ENCODE results near the gene PUS7.
A peak's percentile ranks its signal among the peaks of the same experiment; 100 is the strongest.
"Not testable (repeated sequence)": the region's sequence is repeated elsewhere in the genome, so short reads cannot be mapped to it uniquely, and the experiment has no call there.

PUS7 gene

GRCh38 chr7:105519353-105519752 is 2.7 kb downstream of the PUS7 start:
- Histone ChIP-seq H3K14ac (ENCODE audit: low read length) (no peak overlapping the region), H2AFZ (ENCODE audit: low read length) (no peak overlapping the region), H3K9me3 (replicated peaks in 1 of 2; ENCODE audit: control insufficient read depth in 2 of 2, insufficient read depth in 1 of 2, low read depth in 1 of 2, low read length in 2 of 2) (peaks cover 0 to 6% of the 10 kb centered on the region in 2 donors), H2BK5ac (ENCODE audit: low read length) (no peak overlapping the region), H3K27ac (replicated peaks; ENCODE audit: low read length) (no peak overlapping the region), H3K4me3 (ENCODE audit: low read length in 2 of 2) (no peak overlapping the region), H3K27me3 (ENCODE audit: control insufficient read depth in 3 of 3, insufficient read depth in 3 of 3, low read depth in 1 of 3, low read length in 3 of 3) (no peaks in the 10 kb centered on the region), H2BK12ac (ENCODE audit: low read length) (no peak overlapping the region), H2AK5ac (ENCODE audit: low read depth, low read length) (no peak overlapping the region), H3K36me3 (replicated peaks in 1 of 2; ENCODE audit: control insufficient read depth in 2 of 2, insufficient read depth in 2 of 2, low read length in 2 of 2) (peaks cover 5 to 37% of the 10 kb centered on the region in 2 donors), H3K4me1 (ENCODE audit: control insufficient read depth in 2 of 2, insufficient read depth in 1 of 2, low read depth in 1 of 2, low read length in 2 of 2) (peaks cover 2% of the 10 kb centered on the region in 2 donors), H3K18ac (ENCODE audit: low read length) (no peak overlapping the region), H2BK120ac (ENCODE audit: low read depth, low read length) (no peak overlapping the region), H3K4me2 (ENCODE audit: insufficient read depth, low read length, poor library complexity, severe bottlenecking) (no peak overlapping the region), H3K9ac (ENCODE audit: low read depth, low read length, poor library complexity) (no peak overlapping the region), H2BK15ac (ENCODE audit: low read length) (no peak overlapping the region), H3K4ac (ENCODE audit: low read length) (no peak overlapping the region), H4K8ac (ENCODE audit: low read depth, low read length) (no peak overlapping the region), H3K79me1 (ENCODE audit: low read depth, low read length) (peaks cover 4% of the 10 kb centered on the region), H4K91ac (ENCODE audit: low read depth, low read length, poor library complexity) (no peak overlapping the region), H3K23ac (ENCODE audit: low read depth, low read length, poor library complexity) (no peak overlapping the region)
- no peak for DNase-seq (ENCODE audit: low spot score)
- WGBS, 2 donors (ENCODE audit: extremely low coverage in 2 of 2, insufficient read length in 2 of 2, insufficient replicate concordance in 1 of 2): no CpG with 5 or more reads among the region's 6 CpGs

GRCh38 chr7:105515610-105516009 is 6.5 kb downstream of the PUS7 start:
- H3K27ac ChIP-seq (replicated peaks; ENCODE audit: low read length); H3K23ac ChIP-seq (ENCODE audit: low read depth, low read length, poor library complexity); H3K27me3 ChIP-seq (ENCODE audit: control insufficient read depth in 3 of 3, insufficient read depth in 3 of 3, low read depth in 1 of 3, low read length in 3 of 3); H4K8ac ChIP-seq (ENCODE audit: low read depth, low read length); DNase-seq (ENCODE audit: low spot score); H3K18ac ChIP-seq (ENCODE audit: low read length); H2BK15ac ChIP-seq (ENCODE audit: low read length); H3K9me3 ChIP-seq (replicated peaks in 1 of 2; ENCODE audit: control insufficient read depth in 2 of 2, insufficient read depth in 1 of 2, low read depth in 1 of 2, low read length in 2 of 2); H3K9ac ChIP-seq (ENCODE audit: low read depth, low read length, poor library complexity); H3K4me1 ChIP-seq (ENCODE audit: control insufficient read depth in 2 of 2, insufficient read depth in 1 of 2, low read depth in 1 of 2, low read length in 2 of 2); H4K91ac ChIP-seq (ENCODE audit: low read depth, low read length, poor library complexity); H2BK12ac ChIP-seq (ENCODE audit: low read length); H2AK5ac ChIP-seq (ENCODE audit: low read depth, low read length); H3K4me2 ChIP-seq (ENCODE audit: insufficient read depth, low read length, poor library complexity, severe bottlenecking); H3K4ac ChIP-seq (ENCODE audit: low read length); H3K4me3 ChIP-seq (ENCODE audit: low read length in 2 of 2); H2BK5ac ChIP-seq (ENCODE audit: low read length); H2AFZ ChIP-seq (ENCODE audit: low read length); H3K79me1 ChIP-seq (ENCODE audit: low read depth, low read length); H3K14ac ChIP-seq (ENCODE audit: low read length); H2BK120ac ChIP-seq (ENCODE audit: low read depth, low read length): not testable (repeated sequence)
- H3K36me3 ChIP-seq (replicated peaks in 1 of 2; ENCODE audit: control insufficient read depth in 2 of 2, insufficient read depth in 2 of 2, low read length in 2 of 2): peaks cover 8 to 52% of the 10 kb centered on the region in 2 donors
- WGBS, 2 donors (ENCODE audit: extremely low coverage in 2 of 2, insufficient read length in 2 of 2, insufficient replicate concordance in 1 of 2): no CpG with 5 or more reads among the region's 7 CpGs

- H3K9ac ChIP-seq (ENCODE audit: low read depth, low read length, poor library complexity): no peak overlapping the region
- no peak overlapping the region for H3K4me3 ChIP-seq (ENCODE audit: low read length in 2 of 2)
- H3K4ac ChIP-seq (ENCODE audit: low read length): no peak overlapping the region
- H4K8ac ChIP-seq (ENCODE audit: low read depth, low read length): no peak overlapping the region
- H2BK15ac ChIP-seq (ENCODE audit: low read length): no peak overlapping the region
- H2BK120ac ChIP-seq (ENCODE audit: low read depth, low read length): no peak overlapping the region
- no peak overlapping the region for H3K18ac ChIP-seq (ENCODE audit: low read length)
- no peak overlapping the region for H2BK5ac ChIP-seq (ENCODE audit: low read length)
- H3K27me3 ChIP-seq (ENCODE audit: control insufficient read depth in 3 of 3, insufficient read depth in 3 of 3, low read depth in 1 of 3, low read length in 3 of 3): no peaks in the 10 kb centered on the region
- no peaks in the 10 kb centered on the region for H3K4me1 ChIP-seq (ENCODE audit: control insufficient read depth in 2 of 2, insufficient read depth in 1 of 2, low read depth in 1 of 2, low read length in 2 of 2)
- H3K79me1 ChIP-seq (ENCODE audit: low read depth, low read length): peaks cover 6% of the 10 kb centered on the region
- H4K91ac ChIP-seq (ENCODE audit: low read depth, low read length, poor library complexity): no peak overlapping the region
- H2AK5ac ChIP-seq (ENCODE audit: low read depth, low read length): no peak overlapping the region
- H3K9me3 ChIP-seq (replicated peaks in 1 of 2; ENCODE audit: control insufficient read depth in 2 of 2, insufficient read depth in 1 of 2, low read depth in 1 of 2, low read length in 2 of 2): no peaks in the 10 kb centered on the region
- peaks cover 8 to 51% of the 10 kb centered on the region in 2 donors for H3K36me3 ChIP-seq (replicated peaks in 1 of 2; ENCODE audit: control insufficient read depth in 2 of 2, insufficient read depth in 2 of 2, low read length in 2 of 2)
- no peak overlapping the region for H3K4me2 ChIP-seq (ENCODE audit: insufficient read depth, low read length, poor library complexity, severe bottlenecking)
- no CpG with 5 or more reads among the region's 4 CpGs for WGBS, 2 donors (ENCODE audit: extremely low coverage in 2 of 2, insufficient read length in 2 of 2, insufficient replicate concordance in 1 of 2)
- no peak overlapping the region for H3K14ac ChIP-seq (ENCODE audit: low read length)
- H2AFZ ChIP-seq (ENCODE audit: low read length): no peak overlapping the region
- no peak overlapping the region for H3K23ac ChIP-seq (ENCODE audit: low read depth, low read length, poor library complexity)
- no peak overlapping the region for H3K27ac ChIP-seq (replicated peaks; ENCODE audit: low read length)
- H2BK12ac ChIP-seq (ENCODE audit: low read length): no peak overlapping the region
- DNase-seq (ENCODE audit: low spot score): no peak
Measured at GRCh38 chr7:105512926-105513526, 9.0 kb downstream of the PUS7 start.

- Histone ChIP-seq H2BK120ac (ENCODE audit: low read depth, low read length) (no peak overlapping the region), H3K4me3 (ENCODE audit: low read length in 2 of 2) (no peak overlapping the region), H3K36me3 (replicated peaks in 1 of 2; ENCODE audit: control insufficient read depth in 2 of 2, insufficient read depth in 2 of 2, low read length in 2 of 2) (peaks cover 8 to 51% of the 10 kb centered on the region in 2 donors), H3K4ac (ENCODE audit: low read length) (no peak overlapping the region), H2AFZ (ENCODE audit: low read length) (no peak overlapping the region), H3K9ac (ENCODE audit: low read depth, low read length, poor library complexity) (no peak overlapping the region), H2BK15ac (ENCODE audit: low read length) (no peak overlapping the region), H3K27ac (replicated peaks; ENCODE audit: low read length) (no peak overlapping the region), H3K4me1 (ENCODE audit: control insufficient read depth in 2 of 2, insufficient read depth in 1 of 2, low read depth in 1 of 2, low read length in 2 of 2) (no peaks in the 10 kb centered on the region), H3K18ac (ENCODE audit: low read length) (no peak overlapping the region), H4K8ac (ENCODE audit: low read depth, low read length) (no peak overlapping the region), H2BK12ac (ENCODE audit: low read length) (no peak overlapping the region), H3K27me3 (ENCODE audit: control insufficient read depth in 3 of 3, insufficient read depth in 3 of 3, low read depth in 1 of 3, low read length in 3 of 3) (no peaks in the 10 kb centered on the region), H3K9me3 (replicated peaks in 1 of 2; ENCODE audit: control insufficient read depth in 2 of 2, insufficient read depth in 1 of 2, low read depth in 1 of 2, low read length in 2 of 2) (no peaks in the 10 kb centered on the region), H2AK5ac (ENCODE audit: low read depth, low read length) (no peak overlapping the region), H3K79me1 (ENCODE audit: low read depth, low read length) (peaks cover 6% of the 10 kb centered on the region), H3K4me2 (ENCODE audit: insufficient read depth, low read length, poor library complexity, severe bottlenecking) (no peak overlapping the region), H3K14ac (ENCODE audit: low read length) (peak overlapping the region; percentile 47), H4K91ac (ENCODE audit: low read depth, low read length, poor library complexity) (no peak overlapping the region), H3K23ac (ENCODE audit: low read depth, low read length, poor library complexity) (no peak overlapping the region), H2BK5ac (ENCODE audit: low read length) (no peak overlapping the region)
- WGBS, 2 donors (ENCODE audit: extremely low coverage in 2 of 2, insufficient read length in 2 of 2, insufficient replicate concordance in 1 of 2): no CpG with 5 or more reads among the region's 4 CpGs
- no peak for DNase-seq (ENCODE audit: low spot score)
Measured at GRCh38 chr7:105512415-105512814, 9.7 kb downstream of the PUS7 start.
